Epidermal melanocyte (primary cell): ENCODE measurements around the gene C15orf62.

ENCODE experiments used
- DNase-seq: peaks from one replicate; pipeline ENCODE4 v3.0.0; 2011; ENCODE audit warnings: low spot score; ENCODE audit not compliant: insufficient read length

The C15orf62 gene

GRCh38 chr15:40815042-40815698, 45.4 kb downstream of the C15orf62 start:
- DNase-seq, result no peak

GRCh38 chr15:40819048-40819447, 49.3 kb downstream of the C15orf62 start:
- no peak for DNase-seq

DNA sequence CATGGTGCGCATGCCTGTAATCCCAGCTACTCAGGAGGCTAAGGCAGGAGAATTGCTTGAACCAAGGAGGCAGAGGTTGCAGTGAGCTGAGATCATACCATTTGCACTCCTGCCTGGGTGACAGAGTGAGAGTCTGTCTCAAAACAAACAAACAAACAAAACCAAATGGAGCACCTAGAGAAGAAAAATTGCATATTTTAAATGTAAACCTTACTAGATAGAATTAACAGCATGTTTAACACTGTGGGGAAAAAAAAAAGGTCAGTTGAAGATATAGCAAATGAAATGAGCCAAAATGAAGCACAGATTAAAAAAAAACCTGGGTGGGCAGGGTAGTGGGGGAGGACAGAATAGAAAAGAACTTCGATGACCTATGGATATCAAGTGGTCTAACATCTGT, 51.4 kb downstream of the C15orf62 start:
- DNase-seq, result no peak
